Ishikawa (cell line): Measurements from ENCODE around the gene ROGDI.

ENCODE experiments used
- CEBPB ChIP-seq: IDR thresholded peaks from 2 replicates; pipeline ENCODE4 v1.6.1; 2012
- CREB1 ChIP-seq: IDR thresholded peaks from 2 replicates; pipeline ENCODE4 v1.6.1; 2012; ENCODE audit warnings: low read depth
- EGR1 ChIP-seq: IDR thresholded peaks from 2 replicates; pipeline ENCODE4 v1.6.1; 2012
- EP300 ChIP-seq: IDR thresholded peaks from 2 replicates; pipeline ENCODE4 v1.6.1; 2012; ENCODE audit warnings: borderline replicate concordance
- FOXM1 ChIP-seq: IDR thresholded peaks from 2 replicates; pipeline ENCODE4 v1.6.1; 2012; ENCODE audit warnings: low read depth, borderline replicate concordance
- MAX ChIP-seq: IDR thresholded peaks from 2 replicates; pipeline ENCODE4 v1.6.1; 2012
- NFIC ChIP-seq: IDR thresholded peaks from 2 replicates; pipeline ENCODE4 v1.6.1; 2012
- RAD21 ChIP-seq: IDR thresholded peaks from 2 replicates; pipeline ENCODE4 v1.6.1; 2012; ENCODE audit warnings: low read depth
- REST ChIP-seq: IDR thresholded peaks from 2 replicates; pipeline ENCODE4 v1.6.1; 2012; ENCODE audit warnings: low read depth, mild to moderate bottlenecking
- TAF1 ChIP-seq: IDR thresholded peaks from 2 replicates; pipeline ENCODE4 v1.6.1; 2012; ENCODE audit warnings: low read depth, mild to moderate bottlenecking
- TEAD4 ChIP-seq: IDR thresholded peaks from 2 replicates; pipeline ENCODE4 v1.6.1; 2012
- USF1 ChIP-seq: IDR thresholded peaks from 2 replicates; pipeline ENCODE4 v1.6.1; 2012
- YY1 ChIP-seq: IDR thresholded peaks from 2 replicates; pipeline ENCODE4 v1.6.1; 2012; ENCODE audit warnings: low read depth
- ZBTB7A ChIP-seq: IDR thresholded peaks from 2 replicates; pipeline ENCODE4 v1.6.1; 2012; ENCODE audit warnings: low read depth

Gene ROGDI

GRCh38 chr16:4799171-4799855, 3.1 kb downstream of the ROGDI start:
- no peak for TF ChIP-seq NFIC
- TF ChIP-seq RAD21: no peak
- no peak for TF ChIP-seq USF1
- TF ChIP-seq MAX: no peak
- no peak for TF ChIP-seq CEBPB
- no peak for TF ChIP-seq TAF1
- no peak for TF ChIP-seq EGR1
- TF ChIP-seq EP300: no peak
- no peak for TF ChIP-seq ZBTB7A
- no peak for TF ChIP-seq FOXM1
- no peak for TF ChIP-seq REST
- TF ChIP-seq CREB1: no peak
- no peak for TF ChIP-seq YY1

GRCh38 chr16:4798456-4798855, 4.0 kb downstream of the ROGDI start:
- TF ChIP-seq MAX: no peak
- no peak for TF ChIP-seq CREB1
- TF ChIP-seq REST: no peak

- TF ChIP-seq YY1 (no peak), TAF1 (no peak), ZBTB7A (no peak), MAX (no peak), USF1 (no peak), FOXM1 (no peak), CREB1 (no peak)
These were observed 4.6 kb downstream of the ROGDI start for GRCh38 chr16:4797805-4798252.

- TF ChIP-seq EP300: no peak
- TF ChIP-seq USF1: no peak
- no peak for TF ChIP-seq CREB1
- no peak for TF ChIP-seq RAD21
- TF ChIP-seq NFIC: no peak
- TF ChIP-seq TAF1: no peak
- no peak for TF ChIP-seq MAX
- TF ChIP-seq CEBPB: no peak
- no peak for TF ChIP-seq TEAD4
- no peak for TF ChIP-seq REST
- no peak for TF ChIP-seq ZBTB7A
- TF ChIP-seq FOXM1: no peak
- no peak for TF ChIP-seq YY1
- TF ChIP-seq EGR1: no peak
These were observed 5.2 kb downstream of the ROGDI start for GRCh38 chr16:4796982-4797804.
